Activated naive CD8-positive, alpha-beta T cell treated with anti-CD3 and anti-CD28 coated beads, Interleukin-2, amount 50 U/mL, for 16 hours (primary cell): ENCODE results near the gene FAM120A.

Source experiments
- DNase-seq: peaks from one replicate; pipeline ENCODE4 v3.0.0-alpha.2; 2020; ENCODE audit warnings: low read depth, low spot score

The FAM120A gene

DNA sequence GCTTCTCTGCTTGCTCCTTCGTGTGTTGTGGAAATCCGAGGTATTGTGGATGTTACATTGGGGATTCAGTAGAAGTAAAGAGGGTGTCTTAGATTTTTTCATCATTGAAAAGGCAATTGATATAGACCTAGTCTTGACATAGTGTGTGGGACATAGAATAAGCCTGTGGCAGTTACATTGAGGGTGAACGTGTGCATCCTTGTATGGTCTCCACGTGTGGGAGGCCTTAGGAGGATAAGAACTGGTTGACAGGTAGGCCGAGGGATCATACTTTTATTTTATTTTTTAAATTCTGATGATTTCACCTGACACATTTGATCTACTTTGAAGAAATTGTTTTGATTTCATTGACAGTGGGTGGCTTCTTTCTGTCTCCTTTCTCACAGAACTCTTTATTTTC, 18.9 kb downstream of the FAM120A start:
- no peak for DNase-seq

DNA sequence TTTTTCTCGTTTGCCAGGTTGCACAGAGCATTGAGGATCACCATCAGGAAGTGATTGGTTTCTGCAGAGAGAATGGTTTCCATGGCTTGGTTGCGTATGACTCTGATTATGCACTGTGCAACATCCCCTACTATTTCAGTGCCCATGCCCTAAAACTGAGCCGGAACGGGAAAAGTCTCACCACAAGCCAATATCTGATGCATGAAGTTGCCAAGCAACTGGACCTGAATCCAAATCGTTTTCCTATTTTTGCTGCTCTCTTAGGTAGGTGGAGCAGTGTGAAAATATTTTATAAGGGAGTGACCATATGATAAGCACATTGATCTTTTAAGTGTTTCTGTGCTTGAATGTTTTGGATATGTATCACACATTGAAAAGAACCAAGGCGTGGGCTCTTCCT, 19.6 kb downstream of the FAM120A start:
- DNase-seq, result no peak

DNA sequence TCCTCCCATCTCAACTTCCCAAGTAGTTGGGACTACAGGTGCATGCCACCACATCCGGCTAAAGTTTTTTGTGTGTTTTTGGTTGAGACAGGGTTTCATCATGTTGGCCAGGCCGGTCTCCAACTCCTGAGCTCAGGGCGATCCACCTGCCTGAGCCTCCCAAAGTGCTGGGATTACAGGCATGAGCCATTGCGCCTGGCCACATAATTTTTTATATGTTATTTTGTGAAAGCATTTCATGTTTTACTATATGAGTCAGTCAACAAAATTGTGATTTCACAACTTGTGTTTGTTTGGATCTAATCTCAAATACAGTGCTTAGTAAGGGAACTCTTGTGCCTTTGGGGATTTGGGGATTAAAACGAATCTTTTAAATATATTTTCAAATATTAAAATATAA, 21.9 kb downstream of the FAM120A start:
- no peak for DNase-seq

DNA sequence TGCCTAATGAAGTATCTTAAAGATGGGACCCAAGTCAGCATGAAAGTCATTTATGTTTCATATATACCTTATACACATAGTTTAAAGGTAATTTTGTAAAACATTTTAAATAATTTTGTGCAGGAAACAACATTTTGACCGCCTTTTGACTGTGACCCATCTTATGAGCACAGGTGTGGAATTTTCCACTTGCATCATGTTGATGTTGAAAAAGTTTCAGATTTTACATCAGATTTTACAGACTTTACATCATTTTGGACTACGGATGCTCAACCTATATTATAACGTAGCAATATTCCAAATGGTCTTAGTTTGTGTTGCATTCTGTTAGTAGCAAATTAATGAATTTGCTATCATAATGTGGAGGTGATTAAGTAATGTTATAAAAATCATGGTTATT, 23.6 kb downstream of the FAM120A start:
- no peak for DNase-seq

DNA sequence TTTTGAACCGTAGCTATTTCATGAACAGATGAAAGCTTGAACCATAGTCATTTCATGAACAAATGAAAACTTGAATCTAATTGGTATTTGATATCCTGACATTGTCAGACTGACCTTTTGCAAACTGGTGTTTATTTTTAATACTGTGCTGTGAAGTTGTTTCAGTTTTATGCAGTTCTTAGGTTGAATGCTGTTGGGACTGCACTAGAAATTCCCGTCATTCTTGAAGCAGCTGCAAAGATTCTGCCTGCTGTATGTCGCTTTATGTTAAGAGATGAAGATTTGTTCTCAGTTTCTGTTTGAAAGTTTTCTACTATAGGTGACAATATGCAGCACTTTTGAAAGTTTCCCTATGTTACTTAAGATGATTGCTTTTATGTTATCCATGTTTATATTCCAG, 24.4 kb downstream of the FAM120A start:
- no peak for DNase-seq

DNA sequence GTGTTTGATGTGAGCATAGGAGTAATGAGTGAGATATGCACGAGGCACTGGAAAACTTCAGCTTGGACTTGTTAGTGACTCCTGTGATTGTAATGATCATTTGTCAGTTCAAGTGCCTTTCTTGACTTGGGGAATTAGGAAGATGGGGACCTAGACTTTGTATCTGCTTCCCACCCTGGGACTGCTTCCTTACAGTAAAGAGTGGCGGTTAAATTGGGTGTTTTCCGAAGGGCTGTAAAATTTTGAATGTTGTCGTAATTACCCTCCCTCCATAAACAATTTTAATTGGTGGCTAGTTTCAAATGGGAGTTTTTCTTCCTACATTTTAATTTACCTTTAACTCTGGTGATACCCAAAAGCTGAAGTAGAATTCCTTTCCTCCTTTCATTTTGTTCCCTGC, 25.4 kb downstream of the FAM120A start:
- DNase-seq, result no peak

DNA sequence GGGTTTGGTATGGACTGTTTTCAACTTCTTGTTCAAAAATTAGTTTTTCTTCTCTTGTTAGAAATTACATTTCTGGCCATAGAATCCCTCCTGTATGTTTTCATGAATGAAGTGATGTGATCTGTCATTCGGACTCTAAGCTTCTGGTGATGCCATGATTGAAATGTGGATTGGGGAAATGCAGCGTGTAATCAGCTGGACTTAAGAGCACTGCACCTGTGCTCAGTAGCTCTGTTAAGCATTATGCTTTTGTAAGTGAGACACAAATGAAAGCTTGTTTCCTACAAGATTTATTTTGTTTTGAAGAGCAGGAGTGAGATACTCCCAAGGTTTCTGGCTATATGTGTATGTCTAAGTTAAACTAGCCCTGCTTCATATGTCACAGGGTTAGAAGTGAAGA, 25.9 kb downstream of the FAM120A start:
- no peak for DNase-seq

DNA sequence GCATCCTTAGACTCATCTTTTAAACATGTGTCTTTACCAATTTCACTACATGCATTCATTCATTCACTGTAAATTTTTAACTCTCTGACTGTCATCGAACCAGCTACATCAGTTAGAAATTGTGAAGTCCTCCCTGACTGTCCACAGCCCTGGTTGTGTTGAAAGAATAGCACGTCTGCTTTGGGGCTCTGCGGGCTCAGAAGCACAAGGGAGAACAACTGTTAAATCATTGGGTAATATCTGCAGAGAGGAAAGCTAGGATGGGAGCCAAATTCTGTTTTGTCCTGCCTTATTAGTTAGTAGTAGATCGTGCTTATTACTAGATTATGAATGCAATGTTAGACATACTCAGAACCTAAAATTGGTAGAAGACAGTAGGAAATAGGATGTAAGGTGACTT, 28.2 kb downstream of the FAM120A start:
- no peak for DNase-seq

DNA sequence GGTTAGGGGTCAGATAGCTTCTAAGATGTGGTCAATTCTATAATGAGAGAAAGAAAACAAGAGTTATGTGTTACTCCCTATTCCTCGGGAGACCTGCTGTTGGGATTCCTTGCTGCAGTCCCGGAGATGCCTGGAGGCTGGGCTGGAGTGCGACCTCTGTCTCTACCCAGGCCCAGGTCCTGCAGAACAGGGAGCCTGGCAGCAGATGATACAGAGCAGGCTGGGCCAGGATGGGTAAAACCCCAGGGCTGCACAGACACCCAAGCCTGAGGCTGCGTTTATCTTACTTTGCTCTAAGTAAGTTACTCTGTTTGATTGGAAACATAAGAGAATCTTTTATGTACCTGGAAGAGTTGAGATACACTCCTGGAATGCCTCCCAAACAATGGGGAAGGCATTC, 28.8 kb downstream of the FAM120A start:
- no peak for DNase-seq

DNA sequence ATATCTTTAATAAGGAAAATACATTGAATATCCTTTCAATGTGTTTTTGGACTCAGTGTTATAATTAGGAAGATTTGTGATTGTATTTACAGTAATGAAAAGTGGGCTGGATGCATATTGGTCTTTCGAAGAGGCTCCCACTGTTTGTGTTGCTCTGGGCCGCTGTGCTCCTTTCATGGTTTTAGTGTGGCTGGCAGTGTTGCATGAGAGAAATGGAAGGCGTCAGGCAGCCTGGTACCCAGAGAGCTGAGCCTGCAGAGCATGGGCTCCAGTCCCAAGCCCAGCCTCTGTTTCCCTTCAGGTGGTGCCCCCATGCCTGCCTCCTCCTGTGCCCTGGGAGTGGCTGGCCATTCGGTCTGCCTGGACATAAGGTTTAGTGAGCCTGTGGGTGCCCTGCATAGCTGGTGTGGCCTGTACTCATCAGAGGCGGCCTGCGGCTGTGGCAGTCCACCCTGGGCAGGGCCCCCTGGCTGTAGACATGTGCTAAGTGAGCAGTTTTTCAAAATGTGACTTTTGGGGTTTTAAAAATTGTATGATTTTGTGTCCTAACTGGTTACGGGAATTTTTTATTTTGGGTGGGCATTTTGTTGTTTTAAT, 29.3 kb downstream of the FAM120A start:
- no peak for DNase-seq

DNA sequence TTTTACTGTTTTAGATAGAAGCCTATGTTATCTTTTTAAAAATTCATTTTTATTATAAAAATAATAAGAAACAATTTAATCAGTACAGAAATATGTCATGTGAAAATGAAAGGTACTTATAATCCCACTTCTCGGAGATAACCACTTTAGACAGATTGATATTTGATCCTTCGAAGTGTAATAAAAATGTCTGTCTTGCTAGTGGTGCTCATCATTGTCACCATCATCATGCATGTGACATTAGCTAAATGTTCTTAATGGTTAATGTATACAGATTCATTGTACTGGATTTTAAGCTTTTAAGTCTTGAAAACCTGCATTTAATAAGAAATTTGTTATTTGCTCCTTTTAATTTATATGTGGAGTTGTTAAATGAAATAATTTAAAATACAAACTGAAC, 32.0 kb downstream of the FAM120A start:
- no peak for DNase-seq

DNA sequence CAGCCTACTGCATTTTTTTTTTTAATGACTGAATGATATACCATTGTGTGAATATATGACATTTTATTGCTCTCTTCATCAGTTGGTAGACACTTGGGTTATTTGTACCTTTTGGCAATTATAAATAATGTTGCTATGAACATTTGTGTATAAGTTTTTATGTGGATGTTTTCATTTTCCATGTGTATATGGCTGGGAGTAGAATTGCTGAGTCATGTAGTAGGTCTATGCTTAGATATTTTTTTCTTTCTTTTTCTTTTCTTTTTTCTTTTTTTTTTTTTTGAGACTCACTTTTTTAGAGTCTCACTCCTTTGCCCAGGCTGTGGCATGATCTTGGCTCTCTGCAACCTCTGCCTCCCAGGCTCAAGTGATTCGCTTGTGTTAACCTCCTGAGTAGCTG, 34.8 kb downstream of the FAM120A start:
- DNase-seq, result no peak

DNA sequence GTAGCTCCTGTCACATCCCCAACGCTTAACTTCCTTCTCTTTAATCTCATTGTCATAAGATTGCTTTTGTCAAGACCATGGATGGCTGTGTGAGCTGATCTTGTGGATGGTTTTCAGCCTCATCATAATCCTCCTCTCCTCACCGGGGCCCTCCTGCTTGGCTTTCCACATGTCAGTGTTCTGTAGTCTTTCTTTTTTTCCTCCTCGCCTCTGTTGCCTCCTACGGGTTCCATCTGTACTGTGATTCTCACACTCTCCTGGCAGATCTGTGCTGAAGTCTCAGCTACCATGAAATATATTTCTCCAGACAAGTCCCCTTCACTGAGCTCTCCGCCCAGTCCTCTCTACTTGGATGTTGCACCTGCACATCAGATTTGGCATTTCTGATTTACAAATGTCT, 36.8 kb downstream of the FAM120A start:
- no peak for DNase-seq

DNA sequence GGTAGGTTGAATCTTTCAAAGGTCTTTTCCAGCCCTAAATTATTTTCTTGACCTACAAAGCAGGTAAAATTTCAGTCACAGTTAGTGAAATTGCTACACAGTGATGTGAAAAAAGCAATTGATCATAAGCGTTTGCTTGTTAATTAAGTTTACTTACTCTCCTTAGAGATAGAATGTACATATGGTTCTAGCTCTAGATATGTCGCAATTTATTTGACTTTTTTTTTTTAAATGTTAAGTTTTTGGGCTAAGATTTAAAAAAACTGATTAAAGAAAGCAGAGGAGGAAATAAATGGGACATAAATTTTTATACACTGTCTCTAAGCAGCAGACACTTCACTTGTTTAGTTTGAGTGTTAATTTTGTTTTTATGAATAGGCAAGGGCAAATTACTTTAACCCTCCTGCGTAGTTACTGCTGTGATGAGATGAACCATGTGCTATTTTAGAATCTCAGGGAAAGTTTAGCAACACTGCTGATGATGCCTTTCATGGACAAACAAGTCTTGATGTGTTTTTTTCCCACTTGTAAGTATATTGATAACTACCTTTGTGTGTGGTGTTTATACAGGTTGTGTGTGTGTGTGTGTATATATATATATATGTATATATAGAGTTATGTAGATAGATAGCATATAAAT, 40.2 kb downstream of the FAM120A start:
- no peak for DNase-seq

DNA sequence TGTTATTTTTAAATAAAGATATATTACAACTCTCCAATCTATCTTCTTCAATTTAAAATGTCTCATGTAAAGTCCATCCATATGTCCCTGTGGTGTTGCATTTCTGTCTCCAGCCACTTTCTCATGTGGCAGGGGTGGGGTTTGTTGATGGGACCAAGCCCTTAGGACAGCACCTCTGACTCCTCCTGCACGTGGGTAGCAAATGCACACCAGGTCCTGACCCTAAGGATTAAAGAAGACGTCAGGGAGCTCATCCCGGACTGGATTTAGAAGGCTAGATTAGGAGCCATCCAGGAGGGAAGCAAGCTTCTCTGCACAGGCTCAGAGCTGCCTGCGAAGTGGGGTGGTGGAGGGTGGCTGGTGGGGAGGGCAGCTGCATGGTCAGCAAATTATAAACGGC, 40.8 kb downstream of the FAM120A start:
- DNase-seq, result no peak

DNA sequence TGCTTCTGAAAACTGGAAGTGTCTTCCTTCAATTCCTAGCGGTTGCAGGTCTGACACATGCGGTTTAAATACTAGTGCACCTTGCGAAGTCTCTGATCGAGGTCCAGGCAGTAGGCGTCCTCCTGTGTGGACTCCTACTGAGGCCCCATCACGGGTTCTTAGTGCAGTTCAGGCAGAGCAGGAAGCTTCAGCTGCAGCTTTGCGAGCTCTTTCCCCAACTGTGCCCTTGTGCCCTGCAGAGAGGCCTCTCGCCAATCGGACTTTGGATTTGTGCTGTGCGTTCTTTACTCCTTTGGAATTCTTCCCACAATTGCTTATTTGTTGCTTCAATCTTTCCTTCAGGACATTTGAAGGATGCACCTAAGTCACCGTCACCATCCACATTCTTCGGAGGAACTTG, 42.5 kb downstream of the FAM120A start:
- no peak for DNase-seq

DNA sequence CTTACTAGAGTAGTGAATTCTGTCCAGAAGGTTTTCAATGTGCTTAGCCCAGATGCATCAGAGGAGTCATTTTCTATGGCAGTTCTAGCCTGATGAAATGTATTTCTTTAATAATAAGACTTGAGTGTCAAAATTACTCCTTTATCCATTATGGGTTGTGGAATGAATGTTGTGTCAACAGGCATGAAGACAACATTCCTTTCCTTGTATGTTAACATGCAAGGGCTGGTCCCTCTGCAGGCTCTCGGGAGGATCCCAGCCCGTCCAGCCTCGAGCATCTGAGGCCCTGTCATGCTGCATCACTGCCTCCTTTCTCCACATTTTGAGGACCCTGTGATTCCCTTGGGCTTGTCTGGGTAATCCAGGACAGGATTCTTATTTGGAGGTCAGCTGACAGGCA, 44.8 kb downstream of the FAM120A start:
- no peak for DNase-seq

DNA sequence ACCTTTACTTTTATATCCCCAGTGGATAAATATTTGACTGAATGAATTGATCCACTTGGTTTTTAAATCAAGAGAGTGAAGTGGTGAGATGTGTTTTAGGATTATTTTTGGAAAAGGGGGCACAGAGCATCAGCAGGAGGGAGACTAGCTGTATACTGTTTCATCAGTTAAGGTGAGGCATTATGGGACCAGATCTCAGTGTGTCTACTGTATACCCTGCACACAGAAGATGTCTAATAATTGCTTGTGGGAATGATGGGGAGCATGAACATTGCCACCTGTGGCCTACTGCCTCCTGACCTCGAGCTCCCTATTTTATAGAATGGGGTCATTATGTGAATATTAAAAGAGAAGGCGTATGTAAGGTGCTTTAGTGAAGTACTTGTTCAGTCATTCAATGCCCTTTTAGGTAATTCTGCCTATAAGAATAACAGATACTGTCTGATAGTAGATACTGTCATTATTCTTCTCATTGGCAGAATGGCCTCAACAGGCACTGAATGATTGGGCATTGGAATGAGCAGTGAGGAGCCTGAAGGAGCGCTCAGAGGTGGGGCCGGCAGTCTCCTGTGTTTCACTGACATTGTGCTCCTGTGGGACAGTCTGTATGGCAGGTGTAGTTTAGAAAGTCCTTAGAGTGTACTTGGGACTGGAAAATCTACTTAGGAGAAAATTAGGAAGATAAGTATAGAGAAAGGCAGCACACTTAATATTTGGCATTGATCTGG, 49.2 kb downstream of the FAM120A start:
- no peak for DNase-seq

DNA sequence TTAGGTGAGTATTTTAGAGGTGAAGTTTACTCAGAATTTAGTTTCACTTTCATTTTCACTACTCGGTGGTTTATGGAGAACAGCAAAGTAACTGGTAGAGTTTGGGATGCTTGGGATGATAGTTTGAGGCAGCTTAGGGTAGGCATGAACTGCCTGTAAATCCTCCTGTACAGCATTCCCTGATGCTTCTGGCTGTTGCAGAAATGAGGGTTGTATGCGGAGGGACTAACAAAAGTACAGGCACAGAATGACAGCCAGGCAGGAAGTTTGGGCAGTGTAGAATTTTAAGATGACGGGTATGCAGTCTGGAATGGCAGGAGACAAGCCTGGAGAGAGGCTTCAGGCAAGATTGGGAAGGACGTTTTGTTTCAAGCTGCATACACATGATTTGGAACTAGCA, 49.9 kb downstream of the FAM120A start:
- DNase-seq, result no peak

DNA sequence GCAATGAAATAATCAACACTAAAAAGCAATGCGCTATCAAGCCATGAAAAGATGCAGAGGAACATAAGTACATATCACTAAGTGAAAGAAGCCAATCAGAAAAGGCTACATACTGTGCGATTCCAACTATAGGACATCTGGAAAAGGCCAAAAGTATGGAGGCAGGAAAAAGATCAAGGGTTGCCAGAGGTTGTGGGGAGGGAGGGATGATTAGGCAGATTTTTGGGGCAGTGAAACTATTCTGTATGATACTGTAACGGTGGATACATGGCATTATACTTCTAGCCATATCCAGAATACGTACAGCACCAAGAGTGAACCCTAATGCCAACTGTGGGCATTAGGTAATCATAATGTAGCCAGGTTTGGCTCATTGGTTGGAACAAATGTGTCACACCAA, 51.9 kb downstream of the FAM120A start:
- no peak for DNase-seq

DNA sequence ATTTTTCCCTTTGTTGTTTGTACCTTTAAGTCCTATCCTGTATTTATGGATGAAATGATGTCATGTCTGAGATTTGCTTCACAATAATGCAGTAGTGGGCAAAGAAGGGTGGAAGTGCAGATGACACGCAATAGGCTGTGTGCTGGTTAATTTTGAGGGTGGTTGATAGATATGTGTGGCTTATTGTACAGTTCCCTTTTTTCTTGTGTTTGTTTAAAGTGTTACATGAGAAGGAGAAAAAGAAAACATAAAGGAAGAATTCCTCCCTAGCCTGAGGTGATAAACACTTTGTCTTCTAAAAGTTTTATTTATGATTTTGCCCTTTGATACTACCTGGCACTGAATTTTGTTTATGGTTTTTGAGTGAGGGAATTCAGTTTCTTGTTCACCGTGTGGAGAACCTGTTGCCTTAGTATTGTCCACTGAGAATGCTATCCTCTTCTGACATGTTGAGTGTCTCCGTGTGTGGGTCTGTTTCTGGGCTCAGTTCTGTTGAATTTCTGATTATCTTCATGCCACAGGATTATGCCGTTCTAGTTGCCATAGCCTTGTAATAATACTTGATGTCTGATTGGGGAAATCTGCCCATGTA, 54.2 kb downstream of the FAM120A start:
- no peak for DNase-seq

DNA sequence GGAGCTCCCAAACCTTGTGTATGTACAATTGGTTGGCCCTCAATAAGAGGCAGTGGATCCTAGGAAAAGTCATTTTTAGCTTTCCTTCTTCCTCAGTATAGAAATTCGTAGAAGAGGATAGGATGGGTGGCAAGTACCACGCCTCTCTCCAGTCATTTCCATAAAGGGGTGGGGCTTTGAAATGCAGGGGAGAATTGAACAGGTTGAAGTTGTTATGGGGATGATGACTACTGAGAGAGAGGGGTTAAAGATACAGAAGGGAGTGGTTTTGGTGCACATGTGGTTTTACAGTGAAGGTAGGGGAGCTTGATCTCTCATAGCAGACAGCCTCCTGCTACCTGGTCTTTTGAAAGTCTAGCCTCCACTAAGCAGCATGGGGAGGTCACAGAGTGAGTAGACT, 56.3 kb downstream of the FAM120A start:
- no peak for DNase-seq

DNA sequence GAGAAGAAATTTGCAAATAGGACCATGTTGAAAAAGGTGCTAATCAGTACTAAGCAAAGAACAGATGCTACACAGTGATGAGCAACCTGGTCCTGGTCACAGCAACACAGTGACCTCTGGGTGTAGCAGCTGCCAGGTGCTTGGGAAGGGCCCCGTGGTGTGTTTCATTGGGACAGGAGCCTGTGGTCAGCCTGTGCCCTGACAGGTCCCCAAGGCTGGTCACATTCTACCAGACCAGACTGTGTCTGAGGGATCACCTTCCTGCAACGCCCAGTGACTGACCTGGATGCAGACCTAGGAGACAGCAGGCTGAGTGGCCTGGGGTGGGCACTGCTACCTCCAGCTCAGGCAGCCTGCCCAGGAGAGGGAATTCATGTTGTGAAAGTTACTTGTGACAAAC, 56.7 kb downstream of the FAM120A start:
- DNase-seq, result no peak
